Fibroblast of pulmonary artery (primary cell): Measurements from ENCODE around the gene PRXL2B.

Experiments used
- DNase-seq: peaks from one replicate; pipeline ENCODE4 v3.0.0-alpha.2; 2010; ENCODE audit warnings: low read depth
- H3K4me3 ChIP-seq: replicated peaks from 2 replicates; pipeline ENCODE4 v1.5.1; 2011; ENCODE audit warnings: low read depth, mild to moderate bottlenecking, control low read depth, low read length, moderate library complexity
- CTCF ChIP-seq: IDR thresholded peaks from 2 replicates; pipeline ENCODE4 v1.5.1; 2011; ENCODE audit warnings: mild to moderate bottlenecking, control low read depth, low read length, inconsistent platforms; ENCODE audit errors: missing control alignments

PRXL2B gene

GRCh38 chr1:2594641-2595131, 8.1 kb downstream of the PRXL2B start:
- DNase-seq, result no peak
- TF ChIP-seq CTCF, result no peak
- no peak overlapping the region for H3K4me3 ChIP-seq

GRCh38 chr1:2595261-2595811, 8.8 kb downstream of the PRXL2B start:
- DNase-seq, result no peak
- no peak for TF ChIP-seq CTCF
- no peak overlapping the region for H3K4me3 ChIP-seq

GRCh38 chr1:2595812-2596529, 9.4 kb downstream of the PRXL2B start:
- TF ChIP-seq CTCF, result no peak
- no peak for DNase-seq
- no peak overlapping the region for H3K4me3 ChIP-seq

GRCh38 chr1:2596530-2597333, 10.2 kb downstream of the PRXL2B start:
- TF ChIP-seq CTCF, result no peak
- no peak for DNase-seq
- H3K4me3 ChIP-seq, result no peak overlapping the region

GRCh38 chr1:2597441-2598328, 11.1 kb downstream of the PRXL2B start:
- DNase-seq, result no peak
- H3K4me3 ChIP-seq, result no peak overlapping the region
- TF ChIP-seq CTCF, result no peak

- no peak for TF ChIP-seq CTCF
- no peak overlapping the region for H3K4me3 ChIP-seq
- DNase-seq, result no peak
These were observed 11.9 kb downstream of the PRXL2B start for GRCh38 chr1:2598329-2598931.
